Measurements from ENCODE around the gene KISS1. TPM values are rescaled to one million over a fixed set of nuclear protein-coding genes. Genes with fewer than 3 reads are reported as not detected.

Gene KISS1
- total RNA-seq, 1 donor from 2014 or later: not detected

DNA sequence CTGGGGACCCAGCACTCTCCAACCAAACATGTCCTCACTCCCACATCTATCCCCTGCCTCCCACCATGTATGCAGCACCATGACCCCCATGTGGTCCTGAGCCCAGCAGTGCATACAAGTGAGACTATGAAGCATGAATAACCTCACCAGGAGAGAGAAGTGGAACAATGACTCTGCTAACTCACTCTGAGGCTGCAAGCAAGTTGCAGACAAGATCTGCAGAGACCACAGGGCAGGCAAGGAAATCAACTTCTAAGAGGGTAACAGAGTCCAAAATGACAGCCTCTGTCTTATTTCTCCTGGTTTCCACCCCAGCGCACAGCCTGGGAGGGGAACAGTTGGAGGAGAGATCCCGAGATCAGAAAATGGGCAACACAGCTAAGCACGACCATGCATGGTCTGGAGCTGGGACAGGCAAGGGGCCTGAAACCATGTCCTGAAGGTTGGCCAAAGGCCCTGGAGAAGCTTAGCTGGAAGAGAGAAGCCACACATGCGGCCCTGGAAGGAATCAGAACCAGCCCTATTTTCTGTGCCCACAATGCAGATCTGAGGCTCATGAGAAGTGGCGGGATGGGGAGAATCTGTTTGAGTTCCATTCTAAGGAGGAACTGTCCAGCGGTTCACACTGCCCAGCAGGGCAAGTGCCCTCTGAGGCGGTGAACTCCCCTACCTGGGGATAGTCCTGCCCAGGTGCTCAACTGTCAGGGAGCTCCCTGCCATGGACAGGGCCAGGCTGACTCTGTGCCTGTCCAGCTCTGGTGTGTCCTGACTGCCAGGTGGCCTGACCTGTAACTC is 17.6 kb downstream of the KISS1 start:
- Mint-ChIP-seq H3K36me3 (ENCODE audit: low read depth) (no peaks in the 10 kb centered on the region), H3K27me3 (peaks cover under 1% of the 10 kb centered on the region), H3K4me1 (no peaks in the 10 kb centered on the region), H3K4me3 (no peak overlapping the region), H3K27ac (no peak overlapping the region), H3K9me3 (peaks cover 1% of the 10 kb centered on the region)
- intact Hi-C loops (cut with micrococcal nuclease): no loop called here
- TF ChIP-seq, protein P1, sequence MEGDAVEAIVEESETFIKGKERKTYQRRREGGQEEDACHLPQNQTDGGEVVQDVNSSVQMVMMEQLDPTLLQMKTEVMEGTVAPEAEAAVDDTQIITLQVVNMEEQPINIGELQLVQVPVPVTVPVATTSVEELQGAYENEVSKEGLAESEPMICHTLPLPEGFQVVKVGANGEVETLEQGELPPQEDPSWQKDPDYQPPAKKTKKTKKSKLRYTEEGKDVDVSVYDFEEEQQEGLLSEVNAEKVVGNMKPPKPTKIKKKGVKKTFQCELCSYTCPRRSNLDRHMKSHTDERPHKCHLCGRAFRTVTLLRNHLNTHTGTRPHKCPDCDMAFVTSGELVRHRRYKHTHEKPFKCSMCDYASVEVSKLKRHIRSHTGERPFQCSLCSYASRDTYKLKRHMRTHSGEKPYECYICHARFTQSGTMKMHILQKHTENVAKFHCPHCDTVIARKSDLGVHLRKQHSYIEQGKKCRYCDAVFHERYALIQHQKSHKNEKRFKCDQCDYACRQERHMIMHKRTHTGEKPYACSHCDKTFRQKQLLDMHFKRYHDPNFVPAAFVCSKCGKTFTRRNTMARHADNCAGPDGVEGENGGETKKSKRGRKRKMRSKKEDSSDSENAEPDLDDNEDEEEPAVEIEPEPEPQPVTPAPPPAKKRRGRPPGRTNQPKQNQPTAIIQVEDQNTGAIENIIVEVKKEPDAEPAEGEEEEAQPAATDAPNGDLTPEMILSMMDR (IDR thresholded peaks at IDR 0.05): no peak
- DNase-seq (no peak), ATAC-seq (ENCODE audit: low read depth) (no peak)
- ChIA-PET CTCF (interaction anchor here (0.8 kb wide), 1 partner anchor 16 kb away, joined by 3 read pairs; no protein-coding TSS in a partner anchor), POLR2A (no interaction called here)

DNA sequence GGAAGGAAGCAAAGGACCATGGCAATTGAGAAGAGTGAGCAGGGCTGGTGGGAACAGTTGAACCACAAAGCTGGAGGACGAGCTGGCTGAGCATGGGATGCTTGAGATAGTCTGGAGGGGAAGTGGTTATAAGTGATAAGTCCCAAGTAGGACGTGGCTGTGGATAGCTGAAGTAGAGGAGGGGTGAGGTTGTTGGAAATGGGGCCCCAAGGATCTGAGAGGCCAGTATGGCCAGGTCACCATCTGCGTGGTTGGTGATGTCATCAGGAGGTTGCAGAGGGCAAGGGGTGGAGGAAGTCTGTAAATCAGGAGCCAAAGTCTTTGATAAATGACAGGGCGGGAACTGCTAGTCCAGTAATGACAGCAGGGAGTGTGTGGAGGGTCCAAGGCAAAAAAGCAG is 19.2 kb downstream of the KISS1 start:
- H3K4me3 Mint-ChIP-seq: no peak overlapping the region
- no peaks in the 10 kb centered on the region for H3K36me3 Mint-ChIP-seq (ENCODE audit: low read depth)
- peaks cover 3% of the 10 kb centered on the region for H3K9me3 Mint-ChIP-seq
- ChIA-PET CTCF (no interaction called here), POLR2A (no interaction called here)
- peaks cover 4% of the 10 kb centered on the region for H3K27me3 Mint-ChIP-seq
- no peaks in the 10 kb centered on the region for H3K4me1 Mint-ChIP-seq
- intact Hi-C loops (cut with micrococcal nuclease): no loop called here
- ATAC-seq (ENCODE audit: low read depth): no peak
- TF ChIP-seq, protein P1 (IDR thresholded peaks at IDR 0.05): no peak
- no peak for DNase-seq
- no peak overlapping the region for H3K27ac Mint-ChIP-seq

DNA sequence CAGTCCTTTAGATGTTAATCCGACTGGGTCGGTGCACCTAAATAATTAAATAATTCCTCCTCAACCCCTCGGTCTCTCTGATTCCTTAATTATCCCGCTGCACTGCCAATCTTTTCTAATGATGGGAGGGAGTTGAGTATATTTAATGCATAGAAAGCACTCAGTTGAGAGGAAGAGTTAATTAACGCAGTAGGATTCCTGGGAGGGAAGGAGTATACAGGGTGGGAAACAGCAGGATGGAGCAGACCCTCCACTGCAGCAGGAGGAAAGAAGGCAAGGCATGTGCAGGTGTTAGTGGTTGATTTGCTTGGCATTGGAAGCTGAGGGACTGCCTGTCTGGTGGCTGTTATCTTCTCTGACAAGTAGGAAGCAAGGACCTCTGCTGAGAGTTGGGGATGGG is 20.2 kb downstream of the KISS1 start:
- Mint-ChIP-seq H3K4me3 (no peak overlapping the region), H3K9me3 (peaks cover 3% of the 10 kb centered on the region), H3K27me3 (peaks cover 4% of the 10 kb centered on the region), H3K4me1 (no peaks in the 10 kb centered on the region), H3K27ac (no peak overlapping the region), H3K36me3 (ENCODE audit: low read depth) (peaks cover 3% of the 10 kb centered on the region)
- intact Hi-C loops (cut with micrococcal nuclease): no loop called here
- CTCF ChIA-PET: interaction anchor here (1.4 kb wide), 1 partner anchor 9 kb away, joined by 3 read pairs; no protein-coding TSS in a partner anchor
- no peak for DNase-seq
- ATAC-seq (ENCODE audit: low read depth): no peak
- POLR2A ChIA-PET: no interaction called here
- TF ChIP-seq, protein P1 (IDR thresholded peaks at IDR 0.05): no peak

DNA sequence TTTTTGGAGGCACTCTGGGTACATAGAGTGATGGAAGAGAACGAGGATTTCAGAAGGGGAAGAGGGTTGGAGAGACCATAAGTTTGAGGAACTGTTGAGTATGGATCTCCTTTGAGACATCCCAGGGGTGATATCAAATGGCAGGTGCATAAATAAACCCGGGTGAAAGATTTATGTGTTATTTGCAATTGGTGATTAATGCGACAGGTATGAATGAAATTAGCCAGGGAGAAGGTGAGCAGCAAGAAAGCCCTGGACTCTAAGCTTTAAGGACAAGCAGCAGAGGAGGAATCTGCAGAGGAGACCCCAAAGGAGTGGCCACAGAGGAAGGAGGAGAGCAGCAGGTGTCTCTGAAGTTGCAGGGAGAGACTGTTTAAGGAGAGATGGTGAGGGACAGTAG is 21.3 kb downstream of the KISS1 start:
- H3K4me3 Mint-ChIP-seq: no peak overlapping the region
- ChIA-PET POLR2A (no interaction called here), CTCF (no interaction called here)
- TF ChIP-seq, protein P1 (IDR thresholded peaks at IDR 0.05): no peak
- H3K9me3 Mint-ChIP-seq: peaks cover 11% of the 10 kb centered on the region
- H3K36me3 Mint-ChIP-seq (ENCODE audit: low read depth): peaks cover 5% of the 10 kb centered on the region
- DNase-seq (no peak), ATAC-seq (ENCODE audit: low read depth) (no peak)
- intact Hi-C loops (cut with micrococcal nuclease): no loop called here
- peaks cover 4% of the 10 kb centered on the region for H3K27me3 Mint-ChIP-seq
- no peaks in the 10 kb centered on the region for H3K4me1 Mint-ChIP-seq
- H3K27ac Mint-ChIP-seq: no peak overlapping the region

DNA sequence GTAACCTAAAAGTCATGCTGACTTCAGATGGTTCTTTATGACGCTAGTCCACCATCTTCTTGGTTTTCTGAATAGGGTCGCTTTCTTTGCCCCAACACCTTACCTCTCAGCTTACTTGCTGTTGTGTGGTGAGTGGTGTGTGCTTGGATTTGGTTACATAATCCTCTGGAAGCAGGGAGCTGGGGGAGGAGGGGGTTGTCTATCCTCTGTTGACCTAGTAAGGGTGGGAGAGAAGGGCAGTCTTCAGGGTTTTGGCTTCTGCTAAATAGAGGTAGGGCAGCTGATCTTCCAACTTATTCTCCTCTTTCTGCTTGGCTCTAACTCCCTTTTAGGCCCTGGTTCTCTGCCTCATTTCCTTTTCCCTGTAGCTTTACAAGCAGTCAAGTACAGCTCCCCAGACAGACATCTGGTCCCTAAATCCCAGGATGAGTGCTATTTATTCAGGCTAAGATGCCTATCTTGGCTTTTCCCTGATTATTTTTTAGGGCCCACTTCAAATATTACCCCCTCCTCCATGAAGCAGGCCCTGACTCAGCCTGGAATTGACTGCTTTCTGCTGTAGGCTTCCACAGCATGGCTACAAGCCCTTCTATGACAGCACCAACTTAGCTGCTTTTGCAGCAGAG is 23.8 kb downstream of the KISS1 start:
- DNase-seq (no peak), ATAC-seq (ENCODE audit: low read depth) (no peak)
- Mint-ChIP-seq H3K36me3 (ENCODE audit: low read depth) (peaks cover 5% of the 10 kb centered on the region), H3K4me1 (no peaks in the 10 kb centered on the region), H3K27ac (no peak overlapping the region), H3K27me3 (peaks cover 4% of the 10 kb centered on the region), H3K9me3 (peaks cover 20% of the 10 kb centered on the region), H3K4me3 (no peak overlapping the region)
- CTCF ChIA-PET: interaction anchor here (2.3 kb wide), 1 partner anchor 10 kb away, joined by 9 read pairs; no protein-coding TSS in a partner anchor
- POLR2A ChIA-PET: no interaction called here
- TF ChIP-seq, protein P1 (IDR thresholded peaks at IDR 0.05): no peak
- intact Hi-C loops (cut with micrococcal nuclease): no loop called here

Measured in activated B cell treated with CpG ODN at 0.5 μM for 24 hours (primary cell).